CMK (cell line): ENCODE data around the gene SVIL.
A peak's percentile ranks its signal among the peaks of the same experiment; 100 is the strongest.
"Not testable (repeated sequence)": the region's sequence is repeated elsewhere in the genome, so short reads cannot be mapped to it uniquely, and the experiment has no call there.

ENCODE experiments used
- DNase-seq: peaks from one replicate; pipeline ENCODE4 v3.0.0-alpha.2; 2010; ENCODE audit warnings: low read depth

SVIL gene

DNA sequence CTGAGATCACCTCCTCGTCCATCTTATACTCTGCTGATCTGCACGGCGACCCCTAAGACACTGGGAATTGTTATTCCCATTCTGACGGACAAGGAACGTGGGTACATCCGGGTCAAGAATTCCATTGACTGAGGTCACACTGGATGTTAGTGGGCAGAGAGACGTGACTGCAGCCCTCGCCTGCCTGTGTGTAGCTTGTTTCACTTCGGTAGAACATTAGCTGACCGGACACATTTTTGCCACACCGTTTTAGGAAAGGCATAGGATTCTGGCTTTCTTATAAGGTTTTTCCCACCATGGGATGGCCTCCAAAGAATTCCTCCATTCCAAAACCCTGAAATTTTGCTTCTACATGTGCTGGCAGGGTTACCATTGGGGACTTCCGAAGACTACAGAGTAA lies 118.9 kb downstream of the SVIL start:
- DNase-seq, result not testable (repeated sequence)

DNA sequence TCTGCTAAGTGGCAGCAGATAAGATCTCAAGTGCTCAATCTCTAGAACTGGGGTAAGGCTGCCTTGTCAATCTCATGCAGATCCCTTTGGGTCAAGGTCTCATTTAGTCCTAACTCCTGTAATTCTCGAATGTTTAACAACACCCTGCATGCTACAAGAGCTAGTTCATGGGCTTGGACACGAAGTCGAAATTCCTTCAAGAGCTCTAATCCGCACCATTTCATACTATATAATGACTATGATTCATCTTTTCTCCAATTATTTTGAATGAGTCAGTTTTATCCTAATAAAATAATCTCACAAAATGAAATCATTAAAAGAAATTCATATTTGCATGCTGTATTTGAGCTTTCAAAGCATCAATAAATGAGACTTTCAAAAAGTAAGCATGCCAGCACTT lies 119.7 kb downstream of the SVIL start:
- not testable (repeated sequence) for DNase-seq

DNA sequence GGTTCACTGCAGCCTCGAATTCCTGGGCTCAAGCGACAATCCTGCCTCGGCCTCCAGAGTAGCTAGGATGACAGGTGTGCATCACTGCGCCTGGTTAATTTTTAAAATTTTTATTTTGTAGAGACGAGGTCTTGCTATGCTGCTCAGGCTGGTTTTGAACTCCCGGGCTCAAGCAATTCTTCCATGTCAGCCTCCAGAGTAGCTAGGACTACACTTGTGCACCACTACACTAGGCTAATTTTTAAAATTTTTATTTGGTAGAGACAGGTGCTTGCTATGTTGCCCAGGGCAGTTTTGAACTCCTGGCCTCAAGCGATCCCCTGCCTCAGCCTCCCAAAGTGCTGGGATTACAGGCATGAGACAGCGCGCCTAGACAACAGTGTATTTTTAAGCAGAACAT lies 120.5 kb downstream of the SVIL start:
- DNase-seq, result no peak

DNA sequence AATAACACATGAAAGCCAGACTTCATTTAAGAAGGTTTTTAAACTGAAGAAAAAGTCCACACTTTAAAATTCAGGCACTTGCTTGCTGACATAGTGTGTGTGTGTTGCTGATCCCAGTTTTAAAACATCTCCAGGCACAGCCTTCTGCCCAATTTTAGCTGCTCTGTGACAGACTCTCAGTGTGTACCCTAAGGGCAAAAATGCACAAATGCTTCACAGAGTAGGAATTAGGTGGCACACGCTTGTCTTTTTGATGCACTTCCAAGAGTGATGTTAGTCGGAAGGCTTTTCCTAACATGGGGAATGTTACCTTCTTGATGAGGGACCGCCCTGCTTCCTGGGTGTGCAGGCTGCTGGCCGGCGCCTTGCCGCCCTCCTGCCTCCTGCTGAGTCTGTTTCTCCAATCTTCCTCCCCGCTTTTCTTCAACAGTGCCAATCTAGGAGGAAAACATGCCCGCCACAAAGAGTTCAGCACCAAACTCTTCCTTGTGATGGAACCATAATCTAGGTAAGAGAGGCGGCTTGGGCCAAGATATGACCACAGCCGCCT lies 122.3 kb downstream of the SVIL start:
- no peak for DNase-seq

DNA sequence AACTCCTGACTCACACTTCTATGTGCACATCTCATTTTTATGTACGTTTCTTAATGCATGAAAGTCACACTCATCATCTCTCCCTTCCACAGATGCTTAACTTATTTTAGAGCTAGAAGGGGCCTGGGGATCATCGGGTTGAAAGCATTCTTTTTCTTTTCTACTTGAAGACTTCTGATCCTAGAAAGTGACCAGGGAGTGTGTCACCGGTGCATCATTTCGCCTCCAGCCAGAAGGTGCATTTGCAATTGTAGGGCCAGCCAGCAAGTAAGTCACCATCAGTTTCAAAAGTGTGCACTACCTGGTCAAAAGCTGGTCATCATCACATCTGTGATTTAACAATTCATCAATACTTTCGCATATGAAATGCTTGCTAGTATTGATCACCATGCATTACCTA lies 123.0 kb downstream of the SVIL start:
- not testable (repeated sequence) for DNase-seq

DNA sequence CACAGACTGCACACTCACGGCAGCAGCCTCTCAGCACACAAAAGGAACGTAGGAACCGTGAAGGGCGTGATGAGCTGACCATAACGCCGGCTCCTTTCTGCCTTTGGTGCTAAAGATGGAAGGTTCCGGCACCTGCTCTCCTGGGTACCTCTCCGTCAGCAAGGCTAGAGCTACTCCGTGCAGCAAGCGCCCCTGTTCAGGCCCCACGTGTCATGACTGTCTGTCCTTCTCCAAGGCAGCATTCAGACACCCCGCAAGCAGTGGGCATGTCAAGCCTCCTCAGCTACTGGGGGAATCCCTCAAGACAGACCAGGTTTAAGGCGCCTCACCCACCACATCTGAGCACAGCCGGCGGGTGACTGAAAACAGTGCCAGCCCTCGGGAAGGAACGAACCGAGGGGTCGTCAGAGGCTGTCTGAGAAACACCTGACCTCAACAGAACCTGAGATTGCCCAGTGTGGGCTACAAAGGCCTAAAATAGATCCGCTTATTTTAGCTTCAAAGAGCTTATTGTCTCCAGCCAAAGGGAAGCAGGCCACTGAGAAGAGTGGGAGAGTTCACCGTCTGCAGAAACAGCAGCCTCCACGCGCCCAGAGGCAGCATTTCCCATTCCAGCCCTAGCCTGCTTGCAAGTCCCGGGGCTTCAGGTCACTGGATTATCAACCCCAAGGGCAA lies 124.2 kb downstream of the SVIL start:
- DNase-seq, result not testable (repeated sequence)

DNA sequence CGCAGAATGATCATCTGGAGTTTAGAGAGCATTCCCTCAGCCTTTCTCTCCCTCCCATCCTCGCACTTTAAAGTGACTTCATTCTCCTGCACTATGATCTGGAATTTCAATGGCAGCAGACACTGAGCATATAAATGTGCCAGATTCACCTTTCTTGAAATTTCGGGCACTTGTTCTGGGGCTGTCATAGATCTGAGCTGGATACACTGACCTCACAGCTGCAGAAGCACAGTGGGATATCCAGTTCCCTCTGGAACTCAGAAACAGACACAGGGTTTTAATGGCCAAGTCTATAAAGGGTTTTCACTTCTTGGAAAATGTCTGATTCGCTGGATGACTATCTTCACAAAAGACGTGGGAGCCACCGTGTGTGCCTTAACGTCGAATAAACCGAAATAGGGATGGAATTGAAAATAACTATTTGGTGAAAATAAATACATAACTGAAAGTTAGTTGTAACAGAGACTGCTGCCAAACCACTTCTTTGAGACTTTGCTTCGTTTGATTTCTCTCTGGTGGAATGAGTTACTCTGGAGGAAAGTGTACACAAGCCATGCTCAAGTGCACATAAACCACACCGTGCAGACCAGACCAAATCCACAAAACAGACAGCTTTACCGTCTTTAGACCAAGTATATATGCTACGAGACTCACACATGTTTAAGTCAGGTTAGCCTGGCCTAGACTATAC lies 126.1 kb downstream of the SVIL start:
- no peak for DNase-seq

DNA sequence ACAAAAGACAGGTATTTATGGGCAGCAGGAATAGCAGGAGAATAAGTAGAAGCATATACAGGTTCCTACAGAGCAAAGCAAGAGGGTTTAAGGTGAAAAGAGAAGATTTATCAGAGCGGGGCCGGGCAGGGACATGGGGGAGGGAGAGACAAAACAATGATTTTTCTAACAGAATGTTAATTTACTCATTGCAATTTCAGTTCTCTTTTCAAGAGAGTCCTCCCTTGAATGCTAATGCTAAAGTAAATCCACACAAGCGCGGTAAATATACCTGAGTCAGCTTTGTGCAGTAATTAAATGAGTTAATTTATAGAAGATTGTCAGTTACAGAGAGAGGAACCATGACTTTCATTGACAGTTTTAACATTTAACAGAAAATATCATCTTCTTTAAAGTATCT lies 127.0 kb downstream of the SVIL start:
- DNase-seq, result not testable (repeated sequence)

DNA sequence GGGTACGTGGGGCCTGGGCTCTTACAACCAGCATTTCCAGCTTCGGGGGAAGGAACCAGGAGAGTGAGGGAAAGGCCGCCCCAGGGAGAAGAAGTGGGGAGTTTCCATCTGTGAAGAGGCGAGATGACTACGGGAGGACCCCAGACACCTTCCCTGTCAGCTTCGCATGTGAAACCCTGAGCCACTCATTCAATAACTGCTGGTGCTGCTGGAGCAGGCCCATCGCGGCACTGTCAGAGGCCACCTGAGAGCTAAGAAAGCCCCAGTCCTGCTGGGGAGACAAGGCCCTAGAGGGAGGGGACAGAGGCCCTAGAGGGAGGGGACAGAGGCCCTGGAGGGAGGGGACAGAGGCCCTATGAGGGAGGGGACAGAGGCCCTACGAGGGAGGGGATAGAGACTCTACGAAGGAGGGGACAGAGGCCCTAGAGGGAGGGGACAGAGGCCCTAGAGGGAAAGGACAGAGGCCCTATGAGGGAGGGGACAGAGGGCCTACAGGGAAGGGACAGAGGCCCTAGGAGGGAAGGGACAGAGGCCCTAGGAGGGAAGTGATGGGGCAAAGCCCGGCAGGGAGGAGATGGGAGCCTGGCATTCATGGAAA lies 128.3 kb downstream of the SVIL start:
- DNase-seq, result not testable (repeated sequence)

DNA sequence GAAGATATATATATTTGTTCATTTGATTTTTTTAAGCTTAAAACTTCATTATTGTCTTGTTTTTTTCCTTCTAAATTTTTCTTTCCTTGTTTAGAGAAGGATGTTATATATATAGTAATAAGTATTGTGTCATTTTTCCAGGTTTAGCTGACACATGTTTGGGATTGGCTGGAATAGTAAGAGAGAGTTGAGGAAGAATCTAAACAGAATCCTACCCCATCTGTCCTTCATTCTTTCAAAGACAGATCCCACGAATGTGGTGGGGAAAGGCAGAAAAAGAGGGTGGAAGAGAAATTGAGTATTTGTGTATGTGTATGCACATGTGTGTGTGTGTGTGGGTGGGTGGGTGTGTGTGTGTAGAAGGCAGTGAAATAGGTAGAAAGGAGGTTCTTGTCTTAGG lies 132.4 kb downstream of the SVIL start:
- DNase-seq, result no peak

DNA sequence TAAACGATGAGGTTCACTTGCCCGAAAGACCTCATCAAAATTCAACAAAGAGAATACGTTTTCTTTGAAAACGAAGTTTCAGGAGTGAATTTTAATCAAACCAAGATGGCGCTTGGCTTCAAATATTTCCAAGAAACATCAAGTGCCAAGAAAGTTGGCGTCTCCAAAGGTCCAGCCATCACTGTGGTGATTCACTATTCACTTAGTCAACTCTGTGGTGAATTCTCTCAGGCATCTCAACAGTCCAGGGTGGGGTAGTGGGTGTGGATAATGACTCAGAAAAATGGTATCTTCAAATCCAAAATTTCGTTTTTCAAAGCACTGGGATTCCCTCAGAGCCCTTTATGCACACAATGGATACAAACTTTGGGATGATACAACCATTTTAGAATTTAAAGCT lies 133.1 kb downstream of the SVIL start:
- no peak for DNase-seq

DNA sequence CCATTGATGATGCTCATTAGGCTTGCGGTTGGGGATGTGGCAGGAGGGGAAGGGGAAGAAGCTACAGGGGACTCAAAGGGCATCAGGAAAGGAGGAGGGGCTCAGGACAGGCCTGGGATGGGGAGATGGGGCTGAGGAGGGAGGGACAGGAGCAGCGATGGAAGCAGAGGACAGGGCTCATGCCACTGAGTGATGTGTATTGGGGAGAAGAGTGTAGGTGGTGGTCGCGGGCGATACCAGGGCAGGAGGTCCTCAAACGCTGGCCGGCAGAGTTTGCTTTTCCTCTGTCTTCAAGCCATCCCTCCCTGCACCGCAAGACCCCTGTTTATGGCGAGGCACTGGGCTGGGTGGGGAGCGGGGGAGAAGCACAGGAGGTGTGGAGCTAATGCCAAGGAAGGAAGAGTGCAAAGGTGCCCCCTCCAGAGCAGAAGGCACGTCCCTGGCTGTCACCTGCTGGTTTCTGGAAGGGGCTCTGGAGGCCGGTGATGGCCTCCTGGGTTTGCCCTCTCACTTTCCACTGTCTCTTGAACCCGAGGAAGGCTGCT lies 134.7 kb downstream of the SVIL start:
- DNase-seq, result no peak

DNA sequence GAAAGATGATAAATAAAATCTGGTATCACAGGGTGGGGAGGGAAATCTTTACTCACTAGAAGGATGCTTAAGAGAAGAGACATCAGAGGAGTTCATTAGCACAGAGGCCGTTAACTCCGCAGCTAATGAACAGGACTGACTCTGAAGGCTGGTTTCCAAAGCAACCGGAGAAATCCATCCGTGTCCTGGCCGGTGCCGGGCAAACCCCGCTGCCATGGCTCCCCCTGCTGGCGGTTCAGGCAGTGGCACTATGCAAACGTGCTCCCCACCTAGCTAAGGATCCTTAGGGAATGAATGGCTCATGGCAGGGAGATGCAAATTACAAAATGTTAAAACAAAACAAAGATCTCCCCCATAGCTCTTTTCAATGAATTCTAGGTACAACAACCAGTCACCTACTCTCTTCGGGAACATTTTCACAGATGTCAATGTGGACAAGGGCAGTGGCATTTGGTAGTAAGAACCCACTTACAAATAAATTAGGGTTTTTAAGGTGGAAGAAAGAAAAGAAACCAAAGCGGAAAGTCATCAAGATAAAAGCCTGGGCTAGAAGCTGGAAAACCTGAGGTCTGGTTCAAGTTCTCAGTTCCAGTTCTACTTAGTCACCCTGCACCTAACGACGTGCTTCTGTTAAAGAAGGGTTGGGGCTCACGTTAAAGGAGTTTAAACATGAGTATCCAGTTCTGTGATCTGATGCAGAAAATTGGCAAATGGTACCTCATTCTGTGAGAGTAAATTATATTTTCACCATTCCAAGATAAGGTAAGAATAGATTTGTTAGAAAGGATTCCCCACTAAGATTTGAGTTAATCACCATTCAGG lies 138.2 kb downstream of the SVIL start:
- DNase-seq, result peak; percentile 18

DNA sequence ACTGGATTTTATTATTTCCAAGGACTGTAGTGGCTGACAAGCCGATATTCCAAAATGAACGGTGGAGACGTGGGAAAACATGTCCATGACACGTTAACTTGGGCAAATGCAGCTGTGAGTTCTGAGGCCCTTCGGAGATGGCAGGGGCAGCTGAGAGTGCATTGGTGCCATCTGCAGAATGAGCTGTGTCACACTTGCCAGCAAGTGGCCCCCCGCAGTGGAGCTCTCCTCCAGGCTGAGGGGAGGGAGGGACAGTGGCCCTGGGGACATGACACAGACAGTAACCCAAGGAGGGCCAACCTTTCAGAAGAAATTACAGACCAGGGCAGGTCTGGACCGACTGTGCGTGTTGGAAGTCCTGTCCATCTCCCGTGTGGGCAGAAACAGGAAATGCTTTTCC lies 139.4 kb downstream of the SVIL start:
- no peak for DNase-seq

DNA sequence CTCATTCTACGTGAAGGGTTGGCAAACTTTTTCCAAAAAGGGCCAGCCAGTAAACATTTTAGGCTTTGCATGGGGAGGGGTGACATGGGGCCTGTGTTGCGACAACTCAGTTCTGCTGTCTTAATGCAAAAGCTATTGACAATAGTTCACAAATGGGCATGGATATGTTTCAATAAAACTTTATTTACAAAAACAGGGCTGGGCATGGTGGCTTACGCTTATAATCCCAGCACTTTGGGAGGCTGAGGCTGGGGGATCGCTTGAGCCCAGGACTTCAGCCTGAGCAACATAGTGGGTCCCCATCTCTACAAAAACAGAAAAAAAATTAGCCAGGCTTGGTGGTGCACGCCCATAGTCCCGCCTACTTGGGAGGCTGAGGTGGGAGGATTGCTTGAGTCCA lies 141.1 kb downstream of the SVIL start:
- no peak for DNase-seq

DNA sequence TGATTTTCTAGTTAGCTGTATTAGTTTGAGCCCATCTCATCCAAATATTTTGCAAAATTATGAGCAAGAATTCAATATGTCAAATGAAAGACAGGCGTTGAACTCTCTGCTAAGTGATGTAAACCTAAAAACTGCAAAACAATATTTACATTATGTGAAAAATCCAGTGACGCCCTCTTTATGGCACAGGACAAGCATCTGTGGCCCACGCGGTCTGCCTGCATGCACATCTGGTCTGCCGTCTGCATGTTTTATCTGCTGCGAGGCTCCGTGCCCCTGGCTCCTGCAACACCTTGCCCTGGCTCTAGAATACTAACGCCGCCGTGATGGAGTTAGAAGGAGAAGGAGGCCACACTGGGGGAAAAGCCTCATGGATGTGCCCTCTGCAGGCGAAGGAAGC lies 142.0 kb downstream of the SVIL start:
- no peak for DNase-seq

DNA sequence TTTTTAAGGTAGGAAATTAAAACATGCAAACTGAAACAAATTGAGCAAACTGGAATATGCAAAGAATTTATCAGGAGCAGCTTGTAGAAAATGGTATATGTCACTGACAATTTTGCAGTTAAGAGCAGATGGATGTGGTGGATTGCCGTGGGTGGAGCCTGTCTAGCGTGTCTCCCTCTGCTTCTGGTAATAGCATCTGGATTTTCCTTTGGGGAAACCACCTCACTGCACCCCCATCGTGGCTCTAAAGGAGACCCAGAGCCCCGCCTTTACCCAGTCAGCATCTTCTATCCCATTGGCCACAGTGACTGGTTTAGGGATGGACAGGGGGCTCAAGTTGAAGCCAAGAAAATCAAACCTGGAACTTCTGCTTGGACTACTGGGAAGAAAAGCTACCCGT lies 142.9 kb downstream of the SVIL start:
- no peak for DNase-seq

DNA sequence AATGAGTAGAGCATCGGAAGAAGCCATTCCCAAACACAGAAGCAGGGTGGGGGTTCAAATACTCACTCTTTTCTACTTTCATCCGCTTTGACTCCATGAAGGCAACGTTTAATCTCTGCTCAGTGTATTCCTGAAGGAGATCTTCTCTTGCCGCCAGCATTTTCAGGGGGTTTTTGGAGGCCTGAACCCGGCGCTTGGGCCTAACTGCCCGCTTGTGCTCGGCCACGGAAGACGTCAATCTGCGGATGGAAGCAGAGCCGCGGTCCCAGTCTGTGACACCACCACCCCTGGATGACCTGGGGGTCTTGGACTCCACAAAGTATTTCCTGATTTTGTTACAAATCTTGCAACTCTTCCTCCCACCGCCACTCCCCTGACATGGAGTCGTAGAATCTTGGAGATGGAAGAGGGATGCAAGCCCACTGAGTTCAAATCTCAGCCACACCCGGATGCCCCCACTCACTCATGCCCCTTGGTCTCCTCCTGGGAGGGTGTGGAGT lies 143.9 kb downstream of the SVIL start:
- not testable (repeated sequence) for DNase-seq

DNA sequence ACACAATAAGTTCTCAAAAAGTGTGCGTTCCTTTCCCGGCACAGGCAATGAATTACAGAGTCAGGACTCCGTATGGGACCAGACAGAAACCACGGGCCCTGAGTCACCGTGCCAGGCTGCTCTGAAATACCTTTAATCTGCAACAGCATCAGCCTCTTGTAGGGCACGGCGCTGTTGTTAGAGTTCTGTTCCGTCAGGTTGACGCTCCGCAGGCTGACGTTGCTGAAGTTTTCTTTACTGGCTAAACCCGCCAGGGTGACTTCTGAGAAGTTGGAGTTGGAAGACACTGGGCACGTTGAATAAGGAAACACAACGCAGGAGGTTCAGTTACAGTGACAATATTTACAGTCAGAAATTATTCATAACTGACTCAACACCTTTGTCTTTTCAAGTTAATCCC lies 146.3 kb downstream of the SVIL start:
- not testable (repeated sequence) for DNase-seq

DNA sequence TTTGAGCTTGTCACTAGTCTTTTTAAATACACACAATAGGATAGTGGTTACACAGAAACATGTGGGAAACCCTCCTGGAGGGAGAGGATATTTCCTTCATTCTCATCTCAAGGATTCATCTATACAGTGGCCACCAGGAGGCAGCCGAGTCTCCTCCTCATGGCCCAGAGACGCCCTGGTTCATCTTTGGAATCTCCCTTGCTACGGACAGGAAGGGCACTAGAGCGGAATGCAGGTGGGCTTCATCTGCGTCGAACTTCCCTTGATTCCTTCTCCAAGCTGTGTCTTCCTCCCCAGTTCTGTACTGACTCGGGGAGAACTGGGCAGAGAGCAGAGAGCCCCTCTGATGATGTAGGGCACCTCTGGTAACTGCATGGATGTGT lies 146.9 kb downstream of the SVIL start:
- not testable (repeated sequence) for DNase-seq

DNA sequence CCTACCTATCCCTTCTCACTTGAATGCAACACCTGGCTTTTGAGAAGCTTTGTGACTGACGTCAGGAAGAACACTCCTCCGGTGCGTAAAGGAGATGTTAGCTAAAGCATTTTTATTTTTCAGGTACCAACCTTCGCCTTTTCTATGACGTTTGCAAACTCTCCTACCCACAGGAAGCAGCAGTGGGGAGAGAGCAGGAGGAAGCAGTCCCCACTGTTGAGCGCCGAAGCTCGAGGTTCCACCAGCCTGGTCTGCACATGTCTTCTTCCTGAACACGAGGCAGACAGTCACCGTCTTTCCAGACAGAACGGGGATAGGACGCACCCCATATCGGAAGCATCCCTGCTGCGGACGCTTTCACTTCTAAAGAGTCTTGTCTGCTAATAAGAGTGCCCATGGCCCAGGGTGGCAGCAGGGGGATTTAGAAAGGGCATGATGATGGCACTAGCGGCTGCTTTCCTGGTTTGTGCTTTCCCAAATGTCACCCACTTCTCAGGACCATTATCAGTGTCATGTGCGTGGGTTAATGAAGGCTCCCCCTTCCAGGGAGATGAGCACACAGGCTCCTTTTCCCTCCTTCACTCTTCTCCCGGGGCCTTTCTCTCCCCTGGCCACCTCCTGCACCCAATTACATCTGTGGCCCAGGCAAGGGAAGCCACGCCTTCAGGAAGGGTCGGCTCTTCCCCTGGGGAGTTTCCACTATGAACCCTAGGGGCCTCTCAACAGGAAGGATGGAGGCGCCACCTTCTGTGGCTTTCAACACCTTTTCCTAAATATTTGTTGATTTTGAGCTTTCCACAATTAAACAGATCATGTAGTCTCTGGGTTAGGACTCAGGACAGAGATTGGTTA lies 147.5 kb downstream of the SVIL start:
- not testable (repeated sequence) for DNase-seq
